GM23338 (cell line): ENCODE data around the gene MARK3. TPM values are rescaled to one million over a fixed set of nuclear protein-coding genes. Genes with fewer than 3 reads are reported as not detected.

Source experiments
- ATAC-seq: fragments of 200-7000 bp; cut with Tn5 transposase; 3 replicates; pipeline ENCODE4 v1.9.1; 2020
- DNase-seq: peaks from one replicate; pipeline ENCODE4 v3.0.0-alpha.2; 2015; ENCODE audit warnings: low spot score
- H2AFZ ChIP-seq: fragments of 200-600 bp; sonication (generic); 2 replicates; pipeline ENCODE4 v1.8.0; 2016; ENCODE audit warnings: antibody characterized with exemption, mild to moderate bottlenecking, moderate library complexity
- H3F3A ChIP-seq: fragments of 200-600 bp; sonication (generic); replicated peaks from 2 replicates; pipeline ENCODE4 v1.8.0; 2017; ENCODE audit warnings: antibody characterized with exemption, mixed run types, low read depth
- H3K27ac ChIP-seq: fragments of 200-600 bp; sonication (generic); 2 replicates; pipeline ENCODE4 v1.6.1; 2016; ENCODE audit warnings: low read depth
- H3K27me3 ChIP-seq: fragments of 200-600 bp; sonication (generic); 2 replicates; pipeline ENCODE4 v1.8.0; 2016; ENCODE audit warnings: mild to moderate bottlenecking, mixed run types, moderate library complexity; ENCODE audit not compliant: insufficient read depth
- H3K36me3 ChIP-seq: fragments of 200-600 bp; sonication (generic); 2 replicates; pipeline ENCODE4 v1.8.0; 2016; ENCODE audit warnings: mild to moderate bottlenecking; ENCODE audit not compliant: insufficient read depth
- H3K4me1 ChIP-seq: fragments of 200-600 bp; sonication (generic); 2 replicates; pipeline ENCODE4 v1.8.0; 2016; ENCODE audit warnings: mild to moderate bottlenecking, moderate library complexity; ENCODE audit not compliant: insufficient read depth
- H3K4me2 ChIP-seq: fragments of 200-600 bp; sonication (generic); 2 replicates; pipeline ENCODE4 v1.7.1; 2017; ENCODE audit warnings: mixed run types
- H3K4me3 ChIP-seq: fragments of 200-600 bp; sonication (generic); 2 replicates; pipeline ENCODE4 v1.6.1; 2016; ENCODE audit warnings: mixed run types
- H3K79me2 ChIP-seq: fragments of 200-600 bp; sonication (generic); replicated peaks from 2 replicates; pipeline ENCODE4 v1.8.0; 2017; ENCODE audit warnings: mild to moderate bottlenecking; ENCODE audit not compliant: insufficient read depth
- H3K9me2 ChIP-seq: fragments of 200-600 bp; sonication (generic); 2 replicates; pipeline ENCODE4 v1.8.0; 2017; ENCODE audit not compliant: insufficient read depth
- H4K20me1 ChIP-seq: fragments of 200-600 bp; sonication (generic); replicated peaks from 2 replicates; pipeline ENCODE4 v1.8.0; 2017; ENCODE audit warnings: mild to moderate bottlenecking; ENCODE audit not compliant: insufficient read depth
- H3K27ac Mint-ChIP-seq: 2 replicates; pipeline ENCODE4 v1.8.0; 2020; ENCODE audit warnings: inconsistent platforms, mild to moderate bottlenecking, moderate library complexity, mixed read lengths
- H3K27me3 Mint-ChIP-seq: 3 replicates; pipeline ENCODE4 v1.8.0; 2022; ENCODE audit warnings: low read depth, mild to moderate bottlenecking, moderate library complexity, mixed read lengths, inconsistent platforms; ENCODE audit not compliant: insufficient read depth, poor library complexity
- H3K36me3 Mint-ChIP-seq: 3 replicates; pipeline ENCODE4 v1.8.0; 2021; ENCODE audit warnings: low read depth, mild to moderate bottlenecking, inconsistent platforms, moderate library complexity, mixed read lengths
- H3K4me1 Mint-ChIP-seq: 3 replicates; pipeline ENCODE4 v1.8.0; 2020; ENCODE audit warnings: mild to moderate bottlenecking, inconsistent platforms, mixed read lengths
- H3K4me3 Mint-ChIP-seq: 3 replicates; pipeline ENCODE4 v1.8.0; 2021; ENCODE audit warnings: moderate library complexity, mild to moderate bottlenecking, inconsistent platforms, mixed read lengths
- H3K9me3 Mint-ChIP-seq: 3 replicates; pipeline ENCODE4 v1.8.0; 2020; ENCODE audit warnings: moderate library complexity, mild to moderate bottlenecking, inconsistent platforms, mixed read lengths
- CREB1 ChIP-seq: fragments of 250-450 bp; sonication (Bioruptor Pico); IDR thresholded peaks from 2 replicates; pipeline ENCODE4 v1.5.0; 2020; ENCODE audit warnings: low read depth, mild to moderate bottlenecking, moderate library complexity
- ETS1 ChIP-seq: IDR thresholded peaks from 2 replicates; pipeline ENCODE4 v1.6.1; 2016; ENCODE audit warnings: antibody characterized with exemption
- EZH2phosphoT487 ChIP-seq: fragments of 200-600 bp; sonication (generic); IDR thresholded peaks from one replicate; pipeline ENCODE4 v1.8.1; 2018; ENCODE audit warnings: antibody characterized with exemption; ENCODE audit not compliant: unreplicated experiment
- JUNB ChIP-seq: IDR thresholded peaks from one replicate; pipeline ENCODE4 v1.6.1; 2016; ENCODE audit warnings: antibody characterized with exemption; ENCODE audit not compliant: unreplicated experiment
- NANOG ChIP-seq: IDR thresholded peaks from 2 replicates; pipeline ENCODE4 v1.6.1; 2016; ENCODE audit warnings: antibody characterized with exemption, borderline replicate concordance
- POLR2AphosphoS5 ChIP-seq: IDR thresholded peaks from 2 replicates; pipeline ENCODE4 v1.6.1; 2016; ENCODE audit warnings: antibody characterized with exemption, low read depth
- STAT1 ChIP-seq: IDR thresholded peaks from one replicate; pipeline ENCODE4 v1.6.1; 2016; ENCODE audit warnings: antibody characterized with exemption; ENCODE audit not compliant: unreplicated experiment
- ZNF114 ChIP-seq: fragments of 250-450 bp; sonication (Bioruptor Pico); IDR thresholded peaks from 2 replicates; pipeline ENCODE4 v1.5.0; 2020; ENCODE audit warnings: mild to moderate bottlenecking, moderate library complexity
- ZNF331 ChIP-seq: fragments of 250-450 bp; sonication (Bioruptor Pico); IDR thresholded peaks from 2 replicates; pipeline ENCODE4 v1.5.0; 2020; ENCODE audit warnings: low read depth, mild to moderate bottlenecking, moderate library complexity
- long read RNA-seq: library from polyadenylated mRNA; unstranded; transcript quantifications from one replicate; pipeline ENCODE4 v2.0.0, GENCODE V29; 2020; ENCODE audit not compliant: unreplicated experiment
- polyA plus RNA-seq: library from polyadenylated mRNA; unstranded; fragments of >200 nt; fragmentation: Nextera tagmentation; extraction: Ambion mirVana; gene quantifications from 2 replicates; pipeline ENCODE4 v1.2.1, GENCODE V29; 2016
- total RNA-seq: library from RNA; depleted of rRNA; stranded (reverse); fragments of >200 nt; shearing (Covaris generic); gene quantifications from 2 replicates; pipeline ENCODE4 v1.2.3, GENCODE V29; 2014; rRNA removed
- TF ChIP-seq, protein P1 (sequence below), 2 experiments: fragments of 200-600 bp in 1 of 2; sonication (generic) in 1 of 2; conservative IDR thresholded peaks; 2 replicates each; pipeline versions ENCODE4 v1.5.1 to v1.6.1; 2016 to 2017; ENCODE audit warnings: antibody characterized with exemption in 2 of 2, low read depth in 2 of 2, mild to moderate bottlenecking in 2 of 2, moderate library complexity in 1 of 2

The MARK3 gene
- total RNA-seq = 69.7 and 75.8 TPM in 2 replicates
- 38.2 and 45.9 TPM in 2 replicates for polyA plus RNA-seq
- long read RNA-seq, transcript MARK3-202 (16 exons, 3,283 nt) = major isoform, 11 of 22 reads
- long read RNA-seq, partial matches to known transcripts = 4 of 22 reads
- long read RNA-seq, other reads (novel, unspliced or antisense) = 5 of 22 reads

DNA sequence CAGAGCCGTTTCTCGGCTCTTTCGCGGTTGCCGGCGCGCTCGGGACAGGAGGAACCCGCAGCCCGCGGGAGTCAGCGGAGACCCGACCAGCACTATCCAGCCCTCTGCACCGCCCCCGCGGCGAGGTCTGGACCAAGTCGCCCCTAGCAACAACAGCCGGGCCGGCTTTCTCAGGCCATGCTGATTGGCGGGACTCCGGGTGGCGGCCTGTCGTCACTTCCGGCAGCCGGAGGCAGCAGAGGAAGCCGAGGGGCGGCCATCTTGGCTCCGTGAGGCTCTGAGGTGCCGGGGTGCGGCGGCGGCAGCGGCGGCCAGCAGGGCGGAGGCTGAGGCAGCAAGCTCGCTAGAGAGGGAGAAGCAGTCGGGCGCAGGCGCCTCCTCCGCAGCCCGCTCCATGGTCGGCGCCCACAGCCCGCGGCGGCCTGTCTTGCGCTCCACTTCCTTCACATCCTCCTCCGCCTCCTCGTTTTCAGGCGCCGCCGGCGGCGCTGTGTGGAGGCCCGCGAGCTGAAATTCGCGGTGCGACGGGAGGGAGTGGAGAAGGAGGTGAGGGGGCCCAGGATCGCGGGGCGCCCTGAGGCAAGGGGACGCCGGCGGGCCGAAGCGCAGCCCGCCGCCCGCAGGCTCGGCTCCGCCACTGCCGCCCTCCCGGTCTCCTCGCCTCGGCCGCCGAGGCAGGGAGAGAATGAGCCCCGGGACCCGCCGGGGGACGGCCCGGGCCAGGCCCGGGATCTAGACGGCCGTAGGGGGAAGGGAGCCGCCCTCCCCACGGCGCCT lies at the start of gene MARK3:
MARK3 (plus strand) TSS at position 264 of the 777 bp plus-strand sequence. CDS start 615 bp downstream, outside the sequence.
- peaks cover 10% of the 10 kb centered on the region for H3F3A ChIP-seq
- H4K20me1 ChIP-seq = peaks cover 35% of the 10 kb centered on the region
- H3K27me3 ChIP-seq = peaks cover 13% of the 10 kb centered on the region
- peak within 1 kb of the TSS; percentile 100 for H2AFZ ChIP-seq
- peak; percentile 97 for ATAC-seq
- peaks cover 12% of the 10 kb centered on the region for H3K4me1 Mint-ChIP-seq
- peak within 1 kb of the TSS; percentile 98 for H3K4me3 Mint-ChIP-seq
- peak within 1 kb of the TSS; percentile 99 for H3K4me2 ChIP-seq
- no peaks in the 10 kb centered on the region for H3K9me2 ChIP-seq
- H3K4me1 ChIP-seq = peaks cover 8% of the 10 kb centered on the region; the same call in 1 of the 2 replicates
- peaks cover 49% of the 10 kb centered on the region for H3K79me2 ChIP-seq
- TF ChIP-seq CREB1 (CRISPR knock-in tag) (peak; percentile 93), STAT1 (no peak), ZNF331 (CRISPR knock-in tag) (no peak), ETS1 (peak; percentile 39), POLR2AphosphoS5 (peak; percentile 90)
- TF ChIP-seq, protein P1, sequence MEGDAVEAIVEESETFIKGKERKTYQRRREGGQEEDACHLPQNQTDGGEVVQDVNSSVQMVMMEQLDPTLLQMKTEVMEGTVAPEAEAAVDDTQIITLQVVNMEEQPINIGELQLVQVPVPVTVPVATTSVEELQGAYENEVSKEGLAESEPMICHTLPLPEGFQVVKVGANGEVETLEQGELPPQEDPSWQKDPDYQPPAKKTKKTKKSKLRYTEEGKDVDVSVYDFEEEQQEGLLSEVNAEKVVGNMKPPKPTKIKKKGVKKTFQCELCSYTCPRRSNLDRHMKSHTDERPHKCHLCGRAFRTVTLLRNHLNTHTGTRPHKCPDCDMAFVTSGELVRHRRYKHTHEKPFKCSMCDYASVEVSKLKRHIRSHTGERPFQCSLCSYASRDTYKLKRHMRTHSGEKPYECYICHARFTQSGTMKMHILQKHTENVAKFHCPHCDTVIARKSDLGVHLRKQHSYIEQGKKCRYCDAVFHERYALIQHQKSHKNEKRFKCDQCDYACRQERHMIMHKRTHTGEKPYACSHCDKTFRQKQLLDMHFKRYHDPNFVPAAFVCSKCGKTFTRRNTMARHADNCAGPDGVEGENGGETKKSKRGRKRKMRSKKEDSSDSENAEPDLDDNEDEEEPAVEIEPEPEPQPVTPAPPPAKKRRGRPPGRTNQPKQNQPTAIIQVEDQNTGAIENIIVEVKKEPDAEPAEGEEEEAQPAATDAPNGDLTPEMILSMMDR (conservative IDR thresholded peaks at IDR 0.05; ENCODE audit: low read depth in 2 of 2) = 0 out of 4 replicates have a peak, but pooled peaks of 1 of the 2 experiments have one; percentile 12
- no peaks in the 10 kb centered on the region; the same call in 2 of the 3 replicates for H3K36me3 Mint-ChIP-seq
- H3K9me3 Mint-ChIP-seq = no peaks in the 10 kb centered on the region
- peak within 1 kb of the TSS; percentile 93 for H3K27ac ChIP-seq
- peak; percentile 99 for DNase-seq
- H3K36me3 ChIP-seq = no peaks in the 10 kb centered on the region
- H3K27me3 Mint-ChIP-seq = peaks cover 20% of the 10 kb centered on the region
- H3K4me3 ChIP-seq = peak within 1 kb of the TSS; percentile 75
- peak within 1 kb of the TSS; percentile 97 for H3K27ac Mint-ChIP-seq

DNA sequence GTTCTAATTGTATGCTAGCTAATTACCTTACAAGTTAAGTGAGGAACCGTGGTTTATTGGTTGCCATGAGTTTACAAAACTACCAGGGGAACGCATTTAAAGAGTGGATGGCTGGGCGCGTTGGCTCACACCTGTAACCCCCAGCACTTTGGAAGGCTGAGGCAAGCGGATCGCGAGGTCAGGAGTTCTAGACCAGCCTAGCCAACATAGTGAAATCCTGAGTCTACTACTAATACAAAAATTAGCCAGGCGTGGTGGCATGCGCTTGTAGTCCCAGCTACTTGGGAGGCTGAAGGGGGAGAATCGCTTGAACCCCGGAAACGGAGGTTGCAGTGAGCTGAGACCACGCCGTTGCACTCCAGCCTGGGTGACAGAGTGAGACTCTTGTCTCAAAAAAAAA lies 49.0 kb upstream of the MARK3 start:
- Histone ChIP-seq H3K36me3 (peaks cover 57% of the 10 kb centered on the region), H3K4me3 (peak overlapping the region; percentile 96), H3K27me3 (no peaks in the 10 kb centered on the region), H3K27ac (peak overlapping the region; percentile 56), H3K9me2 (no peaks in the 10 kb centered on the region), H3K79me2 (peaks cover 44% of the 10 kb centered on the region), H3F3A (peaks cover 60% of the 10 kb centered on the region), H4K20me1 (peaks cover 59% of the 10 kb centered on the region), H3K4me2 (peak overlapping the region; percentile 92), H3K4me1 (peaks cover 17% of the 10 kb centered on the region; the same call in 1 of the 2 replicates), H2AFZ (no peak overlapping the region)
- Mint-ChIP-seq H3K9me3 (peaks cover 7% of the 10 kb centered on the region), H3K36me3 (peaks cover 66% of the 10 kb centered on the region), H3K27me3 (peaks cover 15% of the 10 kb centered on the region), H3K27ac (peak overlapping the region; percentile 70; the same call in 1 of the 2 replicates), H3K4me1 (peaks cover 24% of the 10 kb centered on the region), H3K4me3 (peak overlapping the region; percentile 95)
- ATAC-seq (no peak), DNase-seq (no peak)
- TF ChIP-seq, protein P1 (conservative IDR thresholded peaks at IDR 0.05; ENCODE audit: low read depth in 2 of 2) = no peak
- TF ChIP-seq EZH2phosphoT487 (no peak), JUNB (no peak), CREB1 (CRISPR knock-in tag) (no peak), NANOG (no peak), ZNF114 (CRISPR knock-in tag) (no peak), ETS1 (no peak)
